GM21825 (cell line): ENCODE results near the gene MOBP.
"Not testable (repeated sequence)": the region's sequence is repeated elsewhere in the genome, so short reads cannot be mapped to it uniquely, and the experiment has no call there.

Source experiments
- ATAC-seq: cut with Tn5 transposase; IDR thresholded peaks from one replicate; pipeline ENCODE4 v1.9.1; 2021; ENCODE audit warnings: mild to moderate bottlenecking, moderate library complexity; ENCODE audit not compliant: unreplicated experiment

The MOBP gene

DNA sequence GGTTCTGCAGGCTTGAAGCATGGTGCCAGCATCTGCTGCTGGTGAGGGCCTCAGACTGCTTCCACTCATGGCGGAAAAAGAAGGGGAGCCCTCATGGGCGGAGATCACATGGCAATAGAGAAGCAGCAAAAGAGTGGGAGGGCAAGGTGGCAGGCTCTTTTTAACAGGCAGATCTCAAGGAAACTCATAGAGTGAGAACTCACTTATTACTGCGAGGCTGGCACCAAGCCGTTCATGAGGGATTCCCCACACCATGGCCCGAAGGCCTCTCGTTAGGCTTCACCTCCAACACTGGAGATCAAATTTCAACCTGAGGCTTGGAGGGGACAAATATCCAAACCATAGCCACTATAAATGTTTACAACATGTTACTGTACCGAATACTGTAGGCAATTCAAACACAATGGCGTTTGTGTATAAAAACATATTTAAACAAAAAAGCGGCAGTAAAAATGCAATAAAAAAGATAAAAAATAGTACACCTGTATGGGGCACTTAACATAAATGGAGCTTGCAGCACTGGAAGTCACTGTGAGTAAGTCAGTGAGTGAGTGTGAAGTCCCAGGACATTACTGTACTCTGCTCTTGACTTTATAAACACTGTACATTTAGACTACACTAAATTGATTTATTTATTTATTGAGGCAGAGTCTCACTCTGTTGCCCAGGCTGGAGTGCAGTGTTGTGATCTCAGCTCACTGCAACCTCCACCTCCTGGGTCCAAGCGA is 18.8 kb upstream of the MOBP start:
- no peak for ATAC-seq

DNA sequence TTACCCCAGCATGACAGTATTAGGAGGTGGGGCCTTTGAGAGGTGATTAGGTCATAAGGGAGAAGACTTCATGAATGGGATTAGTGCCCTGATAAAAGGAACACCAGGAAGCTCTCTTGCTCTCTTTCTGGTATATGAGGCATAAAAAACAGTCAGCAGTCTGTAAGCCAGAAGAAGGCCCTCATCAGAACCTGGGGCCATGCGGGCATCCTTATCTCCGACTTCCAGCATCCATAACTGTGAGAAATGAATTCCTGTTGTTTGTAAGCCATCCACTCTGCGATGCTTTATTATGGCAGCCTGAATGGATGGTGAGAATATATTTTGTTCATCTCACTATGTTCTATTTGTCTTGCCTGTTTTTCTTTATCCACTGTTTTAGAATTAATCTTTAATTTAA is 17.7 kb upstream of the MOBP start:
- no peak for ATAC-seq

DNA sequence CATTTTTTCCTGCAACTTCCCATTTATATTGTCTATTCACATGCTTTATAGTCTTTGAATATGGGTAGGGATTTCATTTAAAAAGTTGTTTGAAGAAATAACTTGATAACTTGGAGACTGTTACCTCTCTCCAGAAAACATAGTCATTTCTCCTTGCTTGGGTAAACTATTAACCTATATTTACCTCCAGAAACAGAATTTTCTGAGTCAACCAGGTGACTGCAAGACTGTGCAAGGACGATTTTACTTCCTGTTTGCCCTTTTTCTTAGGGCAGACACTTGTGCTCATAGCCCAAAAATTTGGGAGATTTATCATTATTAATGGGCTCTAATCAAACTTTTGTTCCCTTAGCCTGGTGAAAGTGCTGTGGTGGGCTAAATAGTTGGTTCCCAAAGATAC is 14.3 kb upstream of the MOBP start:
- peak; percentile 52 for ATAC-seq

DNA sequence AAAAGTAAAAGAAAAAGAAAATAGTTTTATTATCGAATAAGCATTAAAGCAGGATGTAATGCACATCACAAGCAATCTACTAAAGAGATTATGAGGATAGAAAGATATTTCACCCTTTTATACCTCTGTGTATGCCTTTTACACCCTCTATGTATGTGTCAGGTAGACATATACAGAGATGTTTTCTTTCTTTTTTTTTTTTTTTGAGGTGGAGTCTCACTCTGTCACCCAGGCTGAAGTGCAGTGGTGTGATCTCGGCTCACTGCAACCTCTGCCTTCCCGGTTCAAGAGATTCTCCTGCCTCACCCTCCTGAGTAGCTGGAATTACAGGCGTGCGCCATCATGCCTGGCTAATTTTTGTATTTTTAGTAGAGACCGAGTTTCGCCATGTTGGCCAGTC is 13.6 kb upstream of the MOBP start:
- ATAC-seq: not testable (repeated sequence)

DNA sequence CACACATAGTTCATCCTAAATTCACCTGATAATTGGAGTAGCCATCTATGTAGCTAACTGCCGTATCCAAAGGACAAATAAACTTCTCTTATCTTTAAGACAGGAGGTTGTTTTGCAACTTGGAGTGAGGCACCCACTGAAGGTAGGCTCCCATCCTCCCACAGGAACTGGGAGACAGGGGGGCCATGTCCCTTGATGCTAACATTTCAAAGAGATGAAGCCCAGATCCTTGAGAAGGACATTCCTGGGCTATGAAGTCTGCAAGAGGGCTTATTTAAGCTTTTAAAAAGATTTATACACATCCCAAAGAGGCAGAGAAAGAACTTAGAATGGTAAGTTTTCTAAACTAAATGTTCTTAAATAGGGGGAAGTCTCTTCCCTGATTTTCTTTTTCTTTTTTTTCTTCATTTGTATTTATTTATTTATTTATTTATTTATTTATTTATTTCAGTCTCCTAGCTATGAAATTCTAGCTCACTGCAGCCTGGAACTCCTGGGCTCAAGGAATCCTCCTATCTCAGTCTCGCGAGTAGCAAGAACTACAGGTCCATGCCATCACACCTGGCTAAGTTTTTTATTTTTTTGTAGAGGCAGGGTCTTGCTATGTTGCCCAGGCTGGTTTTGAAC is 12.8 kb upstream of the MOBP start:
- no peak for ATAC-seq

DNA sequence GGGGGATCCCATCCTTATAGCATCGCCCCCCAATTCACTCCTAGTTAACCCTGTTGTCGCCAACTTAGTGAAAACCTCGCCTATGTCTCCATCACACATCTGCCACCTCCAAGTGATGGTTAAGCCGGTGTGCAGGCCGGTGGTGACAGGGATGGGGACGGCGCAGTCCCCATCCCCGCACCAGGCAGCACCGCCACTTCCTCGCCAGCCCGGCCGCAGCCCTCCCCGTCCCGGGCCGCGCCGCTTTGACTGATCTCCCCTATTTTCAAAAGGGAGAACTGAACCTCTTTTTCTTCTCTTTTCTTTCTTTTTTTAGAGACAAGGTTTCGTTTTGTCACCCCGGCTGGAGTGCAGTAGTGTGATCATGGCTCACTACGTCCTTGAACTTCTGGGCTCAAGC is 11.3 kb upstream of the MOBP start:
- no peak for ATAC-seq

DNA sequence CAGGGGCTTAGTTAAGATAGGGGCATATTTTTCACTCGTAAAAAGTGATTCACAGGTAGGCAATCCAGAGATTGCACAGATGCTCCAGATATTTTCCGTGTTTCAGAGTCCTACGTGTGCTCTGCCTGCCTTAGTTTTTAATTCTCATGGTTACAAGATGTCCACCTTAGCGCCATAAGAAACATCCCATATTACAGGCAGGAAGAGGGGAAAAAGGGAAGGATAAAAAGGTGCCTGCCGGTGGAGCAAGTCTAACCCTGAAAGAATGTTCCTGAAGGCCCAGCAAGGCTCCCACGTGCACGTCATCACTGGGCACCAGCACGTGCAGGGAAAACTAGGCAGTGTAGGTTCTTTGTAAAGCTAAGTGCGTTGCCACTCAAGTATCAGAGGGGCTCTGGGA is 10.1 kb upstream of the MOBP start:
- no peak for ATAC-seq

DNA sequence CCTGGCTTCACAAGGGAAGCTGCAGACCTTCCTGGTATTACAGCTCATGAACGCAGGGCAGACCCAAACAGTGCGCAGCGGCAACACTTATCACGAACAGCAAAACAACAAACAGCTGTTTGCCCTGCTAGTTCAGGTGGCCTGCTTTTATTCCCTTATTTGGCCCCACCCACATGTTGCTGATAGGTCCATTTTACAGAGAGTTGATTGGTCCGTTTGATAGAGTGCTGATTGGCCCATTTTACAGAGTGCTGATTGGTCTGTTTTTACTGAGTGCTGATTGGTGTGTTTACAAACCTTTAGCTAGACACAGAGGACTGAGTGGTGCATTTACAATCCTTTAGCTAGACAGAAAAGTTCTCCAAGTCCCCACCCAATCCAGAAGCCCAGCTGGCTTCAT is 8.9 kb upstream of the MOBP start:
- ATAC-seq: not testable (repeated sequence)

DNA sequence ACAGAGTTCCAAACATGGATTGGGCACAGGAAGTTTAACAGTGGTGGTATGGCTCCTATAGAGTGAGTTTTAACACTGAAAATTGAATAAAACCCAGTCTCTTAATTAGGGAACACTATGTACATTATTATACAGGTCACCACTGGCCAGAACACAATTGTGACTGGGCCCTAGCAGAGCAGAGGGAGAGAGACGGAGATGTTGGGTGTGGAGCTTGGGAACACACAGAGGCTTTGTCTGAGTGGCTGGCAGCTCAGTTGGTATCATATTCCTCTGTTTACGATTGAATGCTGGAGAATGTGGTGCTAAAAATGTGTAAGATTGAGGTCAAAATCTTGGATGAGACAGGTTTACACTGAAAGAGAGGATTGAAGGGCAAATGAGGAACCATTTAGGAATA is 6.8 kb upstream of the MOBP start:
- ATAC-seq: no peak

DNA sequence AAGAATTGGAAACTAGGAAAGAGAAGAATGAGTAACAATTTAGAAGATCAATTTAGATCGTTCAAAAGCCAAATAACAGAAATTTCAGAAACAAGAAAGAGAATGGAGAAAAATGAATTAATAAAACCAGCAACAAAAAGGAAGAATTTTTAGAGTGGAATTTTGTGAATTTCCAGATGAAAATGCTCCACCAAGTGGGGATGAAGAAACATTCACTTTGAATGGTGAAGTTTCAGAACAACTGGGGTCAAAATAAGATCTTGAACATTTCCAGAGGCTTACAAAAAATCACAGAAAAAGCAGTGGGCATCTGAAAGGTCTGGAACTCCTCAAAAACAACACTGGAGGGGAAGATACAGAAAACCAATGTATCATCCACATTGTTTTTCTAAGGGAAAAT is 4.2 kb upstream of the MOBP start:
- ATAC-seq: no peak

DNA sequence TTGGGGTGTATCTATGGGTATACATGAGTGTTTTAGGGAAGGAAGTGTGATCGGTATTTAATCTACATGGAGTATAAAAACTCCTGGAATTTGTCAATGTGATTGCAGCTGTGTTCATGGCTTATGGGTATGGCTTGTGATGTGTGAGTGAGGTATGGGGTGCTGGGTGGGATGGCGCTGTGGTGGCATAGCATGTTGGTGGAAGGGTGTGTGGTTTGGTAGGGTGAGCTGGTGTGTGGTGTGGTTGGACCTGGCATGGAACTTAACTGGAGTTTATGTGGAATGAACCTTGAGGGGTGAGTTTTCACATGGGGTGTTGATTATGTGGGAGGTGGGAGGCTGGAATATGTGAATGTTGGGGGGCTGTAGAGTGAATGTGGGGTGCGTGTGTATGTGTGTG is 492 bp upstream of the MOBP start:
- no peak for ATAC-seq

DNA sequence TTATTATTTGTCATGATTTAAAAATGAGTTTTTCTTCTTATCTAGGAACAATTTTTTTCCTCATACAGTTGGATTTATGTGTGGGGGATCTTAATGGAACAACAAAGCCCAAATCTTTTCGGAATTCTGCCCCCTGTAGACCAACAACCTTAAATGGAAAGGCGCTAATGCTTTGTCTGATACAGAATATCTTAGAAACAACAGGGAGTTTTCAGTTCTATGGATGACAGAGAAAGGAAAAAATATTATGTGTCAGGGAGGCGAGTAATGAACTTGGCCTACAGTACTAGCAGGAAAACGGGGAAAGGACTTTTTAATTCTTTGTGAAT is 592 bp downstream of the MOBP start:
- ATAC-seq: no peak

DNA sequence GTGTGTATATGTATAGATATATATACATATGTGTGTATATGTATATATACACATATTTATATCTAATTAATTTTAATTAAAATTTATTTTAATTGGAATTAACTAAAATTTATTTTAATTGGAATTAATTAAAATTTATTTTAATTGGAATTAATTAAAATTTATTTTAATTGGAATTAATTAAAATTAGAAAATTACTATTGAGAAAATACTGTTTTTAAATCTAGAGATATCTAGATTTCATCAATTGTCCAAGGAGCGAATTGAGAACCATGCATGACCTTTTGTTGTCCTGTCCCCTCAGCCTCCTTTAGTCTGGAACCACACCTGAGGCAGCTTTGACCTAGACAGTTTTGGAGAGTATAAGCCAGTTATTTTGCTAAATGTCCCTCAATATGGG is 1.8 kb downstream of the MOBP start:
- ATAC-seq: no peak

DNA sequence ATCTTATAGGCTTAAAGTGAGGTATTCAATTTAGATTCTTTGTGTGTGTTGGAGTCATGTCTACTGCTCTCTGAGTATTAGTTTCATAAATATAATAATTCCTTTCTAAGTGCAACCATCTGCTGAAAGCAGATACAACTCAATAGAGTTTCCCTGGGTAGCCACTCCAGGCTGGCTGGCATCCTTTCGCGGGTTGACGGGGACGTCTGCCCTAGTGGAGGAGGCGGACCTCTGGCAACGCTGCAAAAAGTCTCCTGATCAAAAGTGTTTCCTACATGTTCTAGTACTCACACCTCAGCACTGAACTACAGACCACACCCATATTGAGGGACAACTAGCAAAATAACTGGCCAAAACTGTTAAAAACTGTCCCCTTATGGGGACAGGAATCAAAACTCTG is 2.5 kb downstream of the MOBP start:
- ATAC-seq: no peak

DNA sequence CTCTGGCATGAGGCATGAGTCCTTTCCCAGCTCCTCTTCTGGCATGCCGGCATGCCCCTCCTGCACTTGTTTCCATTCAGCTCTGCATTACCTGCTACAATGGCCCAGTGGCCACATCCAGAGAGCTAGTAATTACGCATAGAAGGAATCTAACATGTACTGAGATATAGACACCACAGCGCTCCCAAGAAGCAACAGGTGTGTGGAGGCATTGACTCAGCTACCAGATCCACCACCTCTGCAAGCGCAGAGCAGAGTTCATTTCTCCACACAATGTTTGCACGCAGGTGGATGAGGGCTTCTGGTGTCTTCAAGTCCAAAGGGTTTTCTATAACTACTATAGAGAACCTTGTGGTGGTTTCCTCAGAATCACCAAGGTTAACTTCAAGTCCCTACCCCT is 4.2 kb downstream of the MOBP start:
- no peak for ATAC-seq

DNA sequence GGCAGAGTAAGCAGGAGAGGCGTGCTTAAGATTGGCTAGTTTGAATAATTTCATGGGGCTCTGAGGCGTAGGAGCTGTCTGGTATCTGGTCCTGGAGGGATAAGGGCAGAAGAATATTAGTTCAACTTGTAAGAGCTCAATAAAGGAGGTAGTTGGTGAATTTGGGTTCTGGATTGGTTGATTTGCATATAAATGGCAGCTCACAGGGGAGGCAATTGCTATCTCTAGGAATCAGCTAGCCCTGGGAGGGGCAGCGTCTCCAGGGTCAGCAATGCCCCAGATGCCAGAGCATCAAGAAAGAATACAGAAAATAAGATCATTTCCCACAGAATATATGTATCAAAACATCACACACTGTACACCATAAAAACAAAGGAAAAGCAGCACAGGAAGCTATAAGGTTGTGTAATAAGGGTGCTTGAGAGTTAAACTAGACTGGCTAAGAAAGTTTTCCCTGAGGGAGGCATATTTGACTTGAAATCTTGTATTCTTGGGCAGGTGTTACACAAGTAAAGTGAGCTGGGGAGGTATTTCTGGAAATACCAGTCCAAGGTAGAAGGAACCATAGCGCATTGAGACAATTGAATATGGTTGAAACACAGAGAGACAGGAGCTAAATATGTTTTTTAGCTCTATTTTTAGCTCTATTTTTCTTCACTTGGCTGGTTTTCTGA is 6.1 kb downstream of the MOBP start:
- no peak for ATAC-seq

DNA sequence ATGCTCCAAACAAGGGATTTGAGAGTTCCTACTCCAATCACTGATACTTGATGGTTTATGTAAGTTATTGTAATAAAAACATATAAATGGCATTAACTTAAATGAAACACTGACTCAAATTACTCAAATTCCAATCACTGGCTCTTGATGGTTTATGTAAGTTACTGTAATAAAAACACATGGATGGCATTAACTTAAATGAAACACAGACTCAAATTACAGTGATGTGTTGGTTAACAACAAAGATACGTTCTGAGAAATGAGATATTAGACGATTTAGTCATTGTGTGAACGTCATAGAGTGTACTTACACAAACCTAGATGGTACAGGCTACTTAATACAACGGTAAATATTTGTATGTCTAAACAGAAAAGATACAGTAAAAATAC is 6.6 kb downstream of the MOBP start:
- ATAC-seq: no peak

DNA sequence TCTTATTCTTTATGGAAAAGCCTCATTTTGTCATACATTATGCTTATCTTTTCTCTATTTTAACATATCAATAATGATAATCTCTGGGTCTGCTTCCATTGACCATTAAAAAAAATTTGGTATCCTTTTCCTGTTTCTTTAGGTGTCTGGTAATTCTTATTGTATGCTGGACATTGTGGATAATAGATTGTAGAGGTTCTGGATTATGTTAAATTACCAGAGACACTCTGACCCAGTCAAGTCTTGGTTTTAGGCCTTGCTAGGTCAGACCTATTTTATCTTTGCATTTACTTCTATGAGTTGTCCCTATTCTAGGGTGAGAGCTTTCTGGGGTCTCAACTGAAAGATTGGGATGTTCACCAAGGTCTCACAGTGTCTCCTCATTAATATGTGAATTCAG is 9.3 kb downstream of the MOBP start:
- no peak for ATAC-seq

DNA sequence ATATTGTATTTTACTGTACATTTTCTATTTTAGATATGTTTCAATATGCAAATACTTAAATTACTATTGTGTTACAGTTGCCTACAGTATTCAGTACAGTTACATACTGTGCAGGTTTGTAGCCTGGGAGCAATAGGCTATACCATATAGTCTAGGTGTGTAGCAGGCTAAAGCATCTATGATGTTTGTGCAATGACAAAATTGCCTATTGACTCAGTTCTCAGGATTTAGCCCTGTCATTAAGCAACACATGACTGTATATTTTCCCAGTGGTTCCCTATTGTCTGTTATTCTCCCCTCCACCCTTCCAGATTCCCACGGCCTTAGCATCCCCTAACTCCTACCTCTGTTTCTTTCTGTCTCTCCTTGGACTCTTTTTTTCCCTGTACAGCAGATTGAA is 10.7 kb downstream of the MOBP start:
- ATAC-seq: no peak

DNA sequence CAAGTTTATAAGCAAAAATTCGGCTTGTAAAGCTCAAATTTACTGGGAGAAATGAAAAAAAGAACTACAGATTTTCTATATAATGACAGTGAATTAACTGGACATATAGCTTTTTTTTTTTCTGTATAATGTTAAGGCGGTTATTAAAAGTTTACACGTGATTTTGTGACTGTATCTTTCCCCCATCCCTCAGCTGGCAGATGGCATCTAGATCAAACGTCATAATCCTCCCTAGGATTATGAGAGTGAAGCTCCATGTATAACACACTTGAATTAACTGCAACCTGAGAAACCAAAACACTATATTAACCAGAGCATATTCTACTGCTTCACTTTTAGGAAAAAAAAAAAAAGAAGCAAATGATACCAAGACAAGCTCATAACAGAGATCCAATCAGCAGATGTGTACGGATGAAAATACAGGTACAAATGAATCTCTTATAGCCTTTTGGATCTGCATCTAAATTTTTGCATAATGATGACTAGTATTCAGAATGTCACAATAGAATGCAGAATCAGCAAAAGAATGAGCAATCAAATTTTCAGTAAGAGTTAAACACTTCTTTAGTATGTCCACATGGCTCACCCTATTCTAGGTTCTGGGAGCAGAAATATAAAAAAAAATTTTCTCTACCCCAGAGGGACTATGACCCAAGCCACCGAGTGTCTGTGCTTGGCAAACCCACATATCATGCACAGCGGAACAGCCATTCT is 12.4 kb downstream of the MOBP start:
- no peak for ATAC-seq

DNA sequence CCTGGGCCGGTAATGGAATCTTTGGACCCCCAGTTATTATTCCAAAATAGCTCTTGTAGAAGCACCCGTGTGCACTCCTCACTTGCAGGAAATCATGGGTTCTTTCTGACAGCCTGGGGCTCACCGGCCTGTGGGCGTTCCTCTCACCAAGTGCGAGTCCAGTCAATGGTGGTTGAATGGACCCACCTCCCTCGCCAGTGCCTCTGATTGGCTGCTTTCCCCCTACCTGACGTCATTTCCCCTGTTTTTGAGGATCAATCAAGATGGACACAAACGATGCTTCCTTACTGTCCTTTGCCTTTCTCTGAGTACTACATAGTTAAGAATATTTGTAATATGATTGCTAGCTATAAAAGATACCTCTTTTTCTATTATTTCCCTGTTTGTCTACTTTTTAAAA is 18.1 kb downstream of the MOBP start:
- no peak for ATAC-seq

DNA sequence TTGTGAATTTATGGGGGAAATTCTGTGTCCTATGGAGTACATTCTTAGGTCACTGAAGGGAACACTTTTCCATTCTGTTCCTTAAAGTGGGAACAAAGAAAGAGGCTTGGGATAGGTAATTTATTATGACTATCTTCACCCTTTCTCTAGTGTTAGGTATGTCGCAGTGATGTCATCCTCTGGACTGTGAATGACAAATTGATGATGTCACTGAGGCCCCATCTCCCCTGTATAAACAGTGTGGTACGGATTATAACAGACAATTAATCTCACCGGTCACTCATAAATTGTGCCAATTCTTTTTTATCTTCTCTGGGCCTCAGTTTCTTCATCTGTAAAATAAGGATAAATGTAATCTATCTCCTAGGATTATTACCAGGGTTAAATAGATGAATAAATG is 23.5 kb downstream of the MOBP start:
- ATAC-seq: no peak
